HG03045 (cell line): ENCODE results near the gene ACE2.
"Not testable (repeated sequence)": the region's sequence is repeated elsewhere in the genome, so short reads cannot be mapped to it uniquely, and the experiment has no call there.

Experiments
- ATAC-seq: cut with Tn5 transposase; IDR thresholded peaks from one replicate; pipeline ENCODE4 v1.9.1; 2021; ENCODE audit warnings: mild to moderate bottlenecking, moderate library complexity; ENCODE audit not compliant: unreplicated experiment

ACE2 gene

DNA sequence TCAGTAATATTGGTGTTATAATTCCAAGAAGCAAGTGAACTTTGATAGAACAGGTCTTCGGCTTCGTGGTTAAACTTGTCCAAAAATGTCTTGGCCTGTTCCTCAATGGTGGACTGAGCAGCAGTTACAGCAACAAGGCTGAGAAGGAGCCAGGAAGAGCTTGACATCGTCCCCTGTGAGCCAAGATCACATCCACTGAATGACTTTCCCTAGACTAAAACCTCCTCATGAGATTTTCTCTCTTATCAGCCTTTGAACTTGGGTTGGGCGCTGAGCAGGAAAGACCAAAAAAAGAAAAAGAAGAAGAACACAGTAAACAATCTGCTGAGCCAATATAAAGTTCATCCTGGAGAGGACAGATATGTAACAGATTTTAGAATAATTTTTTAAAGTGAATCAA is at the start of gene ACE2:
TSS of gene ACE2 (minus strand) at position 216 of the 400 bp plus-strand sequence. CDS start at position 167, 49 bp downstream.
- no peak for ATAC-seq

DNA sequence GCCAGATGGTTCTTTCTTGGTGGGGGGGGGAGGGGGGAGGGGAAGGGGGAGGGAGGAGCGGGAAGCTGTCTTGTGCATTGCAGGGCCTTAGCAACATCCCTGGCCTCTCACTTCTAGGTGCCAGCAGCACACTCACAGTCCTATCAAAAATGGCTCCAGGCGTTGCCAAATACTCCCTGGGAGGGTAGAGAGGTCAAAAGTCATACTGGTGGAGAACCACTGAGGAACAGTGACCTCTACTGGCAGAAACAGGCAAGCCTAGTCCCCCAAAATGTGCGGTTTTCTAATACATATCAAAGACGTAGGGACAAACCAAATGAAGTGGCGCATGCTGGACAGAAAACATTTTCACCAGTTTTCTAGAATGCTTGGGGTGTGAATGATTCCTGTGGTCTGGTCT is 46.8 kb upstream of the ACE2 start:
- not testable (repeated sequence) for ATAC-seq

DNA sequence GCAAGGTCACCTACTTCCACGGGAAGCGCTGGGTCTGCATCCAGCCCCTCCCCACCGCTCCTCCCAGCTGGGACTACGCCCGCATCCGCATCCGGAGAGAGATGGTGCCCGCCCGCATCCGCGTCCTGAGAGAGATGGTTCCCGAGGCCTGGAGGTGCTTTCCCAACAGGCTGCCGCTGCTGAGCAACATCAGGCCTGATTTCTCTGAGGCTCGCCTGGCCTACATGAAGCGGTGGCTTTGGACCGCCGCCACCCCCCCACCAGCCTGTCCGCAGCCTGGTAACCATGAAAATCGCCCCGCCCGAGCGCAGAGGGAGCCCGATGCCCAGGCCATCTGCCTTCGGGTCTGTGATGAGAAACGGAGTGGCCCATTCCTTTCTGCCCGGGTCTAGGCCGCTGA is 45.8 kb upstream of the ACE2 start:
- no peak for ATAC-seq

DNA sequence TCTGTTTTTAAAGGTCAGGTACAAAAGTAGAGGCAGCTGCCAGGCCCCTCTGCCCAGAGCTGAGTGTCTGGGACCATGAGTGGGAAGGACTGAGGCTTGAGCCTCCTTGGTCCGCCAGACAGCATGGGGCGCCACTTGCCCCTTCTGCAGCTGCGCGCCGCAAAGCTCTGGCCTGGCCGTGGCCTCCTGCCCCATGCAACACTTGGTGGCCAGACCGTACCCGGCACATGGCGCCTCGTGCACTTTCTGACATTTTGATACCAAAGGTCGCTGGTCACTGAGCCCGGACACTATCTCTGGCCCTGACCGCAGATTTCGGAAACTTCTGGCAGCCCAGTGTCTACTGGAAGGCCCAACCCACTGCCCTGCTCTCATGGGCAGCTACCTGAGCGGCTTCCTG is 45.3 kb upstream of the ACE2 start:
- no peak for ATAC-seq

DNA sequence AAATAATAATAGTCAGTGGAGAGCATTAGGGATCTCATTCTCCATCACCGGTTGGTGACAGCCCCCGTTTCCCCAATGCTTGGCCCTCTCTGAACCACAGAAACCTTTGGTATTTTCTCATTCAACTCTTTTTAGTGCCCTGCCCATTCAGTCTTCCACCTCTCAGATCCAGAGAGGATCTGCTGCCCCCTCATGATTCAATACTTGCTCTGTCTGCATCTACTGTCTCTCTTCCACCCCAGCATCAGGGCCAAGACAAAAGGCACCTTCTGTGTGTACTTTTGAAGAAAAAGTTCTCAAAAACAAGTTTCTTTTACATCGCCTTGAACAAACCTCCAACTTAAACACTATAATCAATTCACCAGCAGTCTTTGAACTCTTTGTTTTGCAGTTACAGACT is 44.5 kb upstream of the ACE2 start:
- ATAC-seq, result no peak

GRCh38 chrX:15644560-15644872 is 43.8 kb upstream of the ACE2 start:
- ATAC-seq, result no peak

DNA sequence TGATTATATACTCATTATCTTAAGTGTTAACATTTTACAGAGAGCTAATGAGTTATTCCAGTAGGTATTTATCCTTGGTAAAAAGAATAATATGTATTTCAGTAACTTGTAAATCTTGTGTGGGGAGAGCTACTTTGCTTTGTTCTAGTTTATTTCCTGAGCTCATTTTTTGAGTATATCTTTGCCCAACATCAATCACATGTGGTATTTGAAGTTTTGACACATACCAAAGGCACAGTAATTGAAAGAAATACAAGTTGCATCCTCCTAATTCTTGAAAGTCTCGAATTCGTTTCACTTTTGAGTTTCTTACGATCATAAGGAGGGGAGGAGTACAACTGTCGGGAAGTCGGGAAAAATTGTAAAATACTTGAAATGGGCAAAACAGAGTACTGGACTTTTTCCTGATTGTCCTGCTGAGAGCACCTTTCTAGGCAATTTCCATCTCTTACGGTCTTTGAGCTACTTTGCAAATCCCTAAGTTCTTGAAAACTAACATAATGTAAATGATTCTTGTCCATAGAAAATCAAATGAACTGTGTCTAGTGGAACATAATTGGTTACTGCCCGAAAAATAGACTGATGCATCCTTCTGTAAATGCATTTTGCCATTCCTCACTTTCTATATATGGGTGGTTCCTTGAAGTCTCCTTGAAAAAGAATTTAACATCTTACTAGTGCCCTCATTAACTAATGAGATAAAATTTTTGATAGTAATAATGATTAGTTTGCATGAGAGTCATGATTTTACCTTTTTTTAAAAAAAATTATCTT is 43.2 kb upstream of the ACE2 start:
- no peak for ATAC-seq

GRCh38 chrX:15631637-15632036 is 30.9 kb upstream of the ACE2 start:
- no peak for ATAC-seq

- no peak for ATAC-seq
Observed at GRCh38 chrX:15623054-15623453, 22.3 kb upstream of the ACE2 start.

DNA sequence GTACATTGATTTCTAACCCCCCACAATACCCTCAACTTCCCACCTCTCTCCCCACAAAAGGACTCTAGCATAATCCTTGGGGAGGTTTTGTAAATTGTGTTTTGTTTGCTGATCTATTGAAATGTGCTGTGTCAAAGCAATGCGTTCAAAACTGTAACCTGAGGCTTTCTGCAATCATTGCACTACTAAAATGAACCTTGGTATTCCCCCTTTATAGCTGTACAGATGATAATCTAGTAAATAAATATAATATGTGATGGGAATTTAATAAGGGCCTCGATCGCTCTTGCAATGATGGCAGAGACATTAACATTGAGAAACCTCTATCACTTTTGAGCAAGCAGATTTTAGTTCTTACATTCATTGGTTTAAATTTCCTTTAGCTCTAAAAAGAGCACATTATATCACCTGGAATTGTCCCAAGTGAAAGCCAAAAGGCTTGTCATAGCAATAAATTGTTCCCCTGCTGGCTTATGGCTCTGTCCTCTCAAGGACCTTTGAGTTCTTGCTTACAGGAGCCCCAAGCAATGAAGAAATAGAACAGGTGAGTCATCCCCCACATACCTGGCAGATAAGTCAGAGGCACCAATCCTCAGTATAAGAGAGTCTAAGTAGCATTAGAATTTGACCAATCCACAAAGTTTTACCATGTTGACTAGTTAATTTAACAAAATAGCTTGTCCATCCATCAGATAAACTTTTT is 18.4 kb upstream of the ACE2 start:
- ATAC-seq, result no peak

DNA sequence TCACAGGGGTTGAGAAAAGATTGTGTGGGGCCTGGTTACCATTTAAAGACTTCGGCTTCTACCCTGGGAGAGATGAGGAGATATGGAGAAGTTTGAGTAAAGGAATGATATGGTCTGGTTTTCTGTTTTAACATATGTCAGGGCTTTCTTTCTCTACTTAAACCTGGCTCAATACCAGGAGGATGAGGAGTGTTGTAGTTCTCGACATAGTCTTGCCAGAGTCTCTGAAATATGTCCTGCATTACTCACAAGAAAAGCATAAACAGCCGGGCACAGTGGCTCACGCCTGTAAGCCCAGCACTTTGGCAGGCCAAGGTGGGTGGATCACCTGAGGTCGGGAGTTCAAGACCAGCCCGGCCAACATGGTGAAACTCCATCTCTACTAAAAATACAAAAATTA is 16.4 kb upstream of the ACE2 start:
- no peak for ATAC-seq

- no peak for ATAC-seq
Observed at GRCh38 chrX:15616531-15616930, 15.8 kb upstream of the ACE2 start.

GRCh38 chrX:15607067-15607466 is 6.3 kb upstream of the ACE2 start:
- ATAC-seq, result no peak

GRCh38 chrX:15606136-15606535 is 5.4 kb upstream of the ACE2 start:
- no peak for ATAC-seq

DNA sequence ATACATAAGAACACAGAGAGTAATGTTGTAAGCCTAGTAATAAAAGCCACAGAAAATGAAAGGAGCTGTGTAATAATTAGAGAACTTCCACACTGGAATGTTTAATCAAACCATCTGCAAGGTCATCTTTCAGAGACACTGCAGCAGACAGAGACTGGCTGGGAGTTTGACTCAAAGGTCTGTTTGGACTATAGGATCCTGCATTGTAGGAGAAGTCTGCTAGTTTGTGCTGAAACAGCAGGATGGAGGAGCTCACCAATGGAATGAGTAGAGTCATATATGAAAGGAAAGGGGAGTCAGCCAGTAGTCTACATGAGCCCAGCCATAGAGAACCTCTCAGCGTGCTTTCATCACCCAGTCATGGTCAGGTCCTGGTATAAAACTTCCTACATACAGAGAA is 4.5 kb upstream of the ACE2 start:
- ATAC-seq, result no peak

DNA sequence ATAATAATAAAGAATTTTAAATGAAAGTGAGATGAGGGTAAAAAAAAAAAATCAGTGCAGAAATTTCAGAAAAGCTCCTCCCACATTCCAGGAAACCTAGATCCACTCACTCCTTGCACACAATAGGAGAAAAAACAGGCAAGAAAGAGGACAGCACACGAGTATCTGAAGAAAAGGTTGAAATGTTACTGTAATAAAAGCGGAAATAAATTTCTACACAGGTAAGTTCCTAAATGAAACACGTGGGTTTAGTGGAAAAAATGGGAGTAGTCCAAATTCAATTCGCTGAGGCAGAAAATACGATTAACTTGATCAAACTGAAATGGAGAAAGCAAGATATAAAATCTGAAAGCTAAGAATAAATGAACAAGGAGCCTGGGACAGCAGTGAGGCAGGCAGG is 2.0 kb upstream of the ACE2 start:
- ATAC-seq, result no peak

DNA sequence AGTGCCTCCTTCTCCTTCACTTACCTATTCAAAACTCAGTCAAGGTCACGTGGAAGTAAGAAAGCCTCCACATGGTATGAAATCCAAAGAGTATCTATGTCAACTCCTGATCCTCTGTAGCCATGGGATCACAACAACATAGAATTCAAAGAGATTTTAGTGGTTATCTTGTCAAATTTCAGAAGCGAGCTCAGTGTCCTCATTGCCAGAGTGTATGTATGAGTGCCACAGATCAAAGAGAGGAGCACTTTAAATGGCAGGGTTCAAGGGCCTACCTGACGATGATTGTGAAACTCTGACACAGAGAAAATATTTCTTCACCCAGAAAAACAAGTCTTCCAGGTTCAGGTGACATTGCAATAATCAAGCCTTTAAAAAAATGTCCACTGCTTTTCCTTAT is 1.2 kb upstream of the ACE2 start:
- no peak for ATAC-seq

GRCh38 chrX:15600049-15600448 is 711 bp downstream of the ACE2 start:
- ATAC-seq, result no peak

DNA sequence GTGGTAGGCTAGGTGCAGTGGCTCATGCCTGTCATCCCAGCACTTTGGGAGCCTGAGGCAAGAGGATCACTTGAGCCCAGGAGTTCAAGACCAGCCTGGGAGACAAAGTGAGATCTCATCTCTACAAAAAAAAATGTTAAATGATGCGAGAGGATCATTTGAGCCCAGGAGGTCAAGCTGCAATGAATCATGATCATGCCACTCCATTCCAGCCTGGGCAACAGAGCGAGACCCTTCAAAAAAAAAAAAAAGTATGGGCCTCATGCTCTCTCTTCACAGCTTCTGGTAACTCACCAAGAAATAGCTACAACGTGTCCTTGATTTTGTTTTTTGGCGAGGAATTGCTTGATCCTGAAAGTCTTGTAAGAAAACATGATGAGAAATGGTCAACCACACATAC is 1.3 kb downstream of the ACE2 start:
- no peak for ATAC-seq

DNA sequence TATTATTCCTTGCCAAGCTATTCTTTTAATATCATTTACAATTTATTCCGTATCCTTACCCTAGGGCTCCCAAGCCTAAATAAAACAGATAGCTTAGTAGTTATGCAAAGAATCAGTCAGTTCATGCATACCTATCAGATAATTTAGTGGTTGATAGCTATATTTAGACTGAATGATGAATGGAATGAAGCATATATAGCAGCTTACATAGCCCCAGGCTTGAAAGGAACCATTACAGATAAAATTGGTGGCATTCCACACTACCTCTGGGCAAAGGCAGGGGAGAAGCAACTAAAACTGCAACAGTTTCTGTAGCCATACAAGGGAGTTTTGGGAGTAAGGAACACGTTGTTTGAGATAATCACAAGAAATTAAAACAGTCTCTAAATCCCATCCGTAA is 2.7 kb downstream of the ACE2 start:
- ATAC-seq, result no peak

DNA sequence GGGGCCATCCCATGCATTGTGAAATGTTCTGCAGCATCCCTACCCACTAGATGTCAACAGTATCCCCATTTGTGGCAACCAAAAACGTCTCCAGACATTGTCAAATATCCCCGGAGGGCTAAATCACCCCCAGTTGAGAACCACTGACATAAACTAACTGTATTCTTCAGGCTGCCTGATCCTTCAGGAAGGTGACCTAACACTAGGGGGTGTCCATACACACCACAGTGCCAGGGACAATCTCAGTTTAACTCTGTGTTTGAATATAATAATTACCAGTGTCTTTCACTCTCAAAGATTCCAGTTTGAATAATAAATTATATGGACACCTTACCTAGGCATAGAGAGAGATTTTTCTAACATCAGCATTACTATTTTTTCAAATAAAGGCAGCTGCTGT is 6.4 kb downstream of the ACE2 start:
- no peak for ATAC-seq

DNA sequence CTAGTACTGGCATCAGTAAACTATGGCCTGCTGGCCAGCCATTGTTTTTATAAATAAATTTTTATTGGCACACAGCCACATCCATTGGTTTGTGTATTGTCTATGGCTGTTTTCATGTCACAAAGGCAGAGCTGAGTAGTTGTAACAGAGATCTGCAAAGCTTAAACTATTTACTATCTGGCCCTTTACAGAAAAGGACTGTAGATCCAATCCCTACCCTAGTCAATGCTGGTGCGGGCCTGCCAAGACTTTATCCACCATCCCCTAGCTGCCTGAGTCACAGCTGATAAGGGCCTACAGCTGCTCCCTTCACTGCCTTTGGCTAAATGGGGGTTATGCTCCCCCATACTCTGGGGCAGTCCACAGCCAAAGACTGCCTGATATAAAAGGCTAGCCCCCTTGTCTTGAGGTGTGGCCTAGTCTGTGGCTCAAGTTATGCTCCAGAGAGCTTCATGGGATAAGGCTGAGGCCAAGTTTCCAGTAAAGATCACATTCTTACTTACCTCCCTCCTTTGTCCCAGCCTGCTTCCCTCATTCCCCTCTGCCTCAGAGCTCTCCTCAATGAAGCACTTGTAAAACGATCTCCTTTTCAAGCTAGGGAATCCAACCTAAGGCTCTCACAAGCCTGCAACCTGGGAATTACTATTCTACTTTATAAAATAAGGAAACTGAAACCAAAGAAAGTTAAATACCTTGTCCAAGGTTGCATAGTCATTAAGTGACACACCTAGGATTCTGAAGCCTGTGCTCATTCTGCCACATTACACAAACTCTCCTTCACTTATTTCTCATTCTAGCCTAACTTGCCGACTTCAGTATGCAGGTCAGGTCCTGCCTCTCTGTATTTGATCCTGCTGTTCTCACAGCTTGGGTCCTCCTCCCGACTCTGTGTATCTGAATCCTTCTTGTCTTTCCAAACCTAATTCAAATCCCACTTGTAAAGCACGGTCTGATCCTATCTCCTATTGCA is 20.7 kb downstream of the ACE2 start:
- no peak for ATAC-seq
